Lower leg skin (tissue), 3 donors: ENCODE data around the gene LEFTY1.

Experiments used
- POLR2A ChIP-seq, 2 donors: fragments of 450-650 bp; IDR thresholded peaks; one replicate each; pipeline ENCODE4 v1.6.1; 2016 to 2017; ENCODE audit warnings: antibody characterized with exemption in 2 of 2, mild to moderate bottlenecking in 1 of 2, moderate library complexity in 1 of 2
- TF ChIP-seq, protein P1 (sequence below), 3 donors: fragments of 450-650 bp; IDR thresholded peaks; one replicate each; pipeline ENCODE4 v1.5.1; 2016; ENCODE audit warnings: antibody characterized with exemption in 3 of 3, mild to moderate bottlenecking in 3 of 3, moderate library complexity in 2 of 3

DNA sequence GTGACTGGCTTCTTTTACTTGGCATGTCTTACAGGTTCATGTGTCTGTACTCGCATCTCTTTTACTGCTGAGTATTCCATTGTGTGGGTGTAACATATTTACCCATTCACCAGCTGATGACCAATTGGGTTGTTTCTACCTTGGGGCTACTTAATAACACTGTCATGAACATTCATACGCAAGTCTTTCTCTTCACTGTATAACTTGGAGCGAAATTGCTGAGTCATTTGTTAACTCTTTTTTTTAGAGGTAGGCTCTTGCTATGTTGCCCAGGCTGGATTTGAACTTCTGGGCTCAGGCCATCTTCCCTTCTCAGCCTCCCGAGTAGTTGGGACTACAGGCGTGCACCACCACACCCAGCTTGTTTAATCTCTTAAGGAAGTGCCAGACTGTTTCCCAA lies 28.6 kb upstream of the LEFTY1 start:
- TF ChIP-seq, protein P1, sequence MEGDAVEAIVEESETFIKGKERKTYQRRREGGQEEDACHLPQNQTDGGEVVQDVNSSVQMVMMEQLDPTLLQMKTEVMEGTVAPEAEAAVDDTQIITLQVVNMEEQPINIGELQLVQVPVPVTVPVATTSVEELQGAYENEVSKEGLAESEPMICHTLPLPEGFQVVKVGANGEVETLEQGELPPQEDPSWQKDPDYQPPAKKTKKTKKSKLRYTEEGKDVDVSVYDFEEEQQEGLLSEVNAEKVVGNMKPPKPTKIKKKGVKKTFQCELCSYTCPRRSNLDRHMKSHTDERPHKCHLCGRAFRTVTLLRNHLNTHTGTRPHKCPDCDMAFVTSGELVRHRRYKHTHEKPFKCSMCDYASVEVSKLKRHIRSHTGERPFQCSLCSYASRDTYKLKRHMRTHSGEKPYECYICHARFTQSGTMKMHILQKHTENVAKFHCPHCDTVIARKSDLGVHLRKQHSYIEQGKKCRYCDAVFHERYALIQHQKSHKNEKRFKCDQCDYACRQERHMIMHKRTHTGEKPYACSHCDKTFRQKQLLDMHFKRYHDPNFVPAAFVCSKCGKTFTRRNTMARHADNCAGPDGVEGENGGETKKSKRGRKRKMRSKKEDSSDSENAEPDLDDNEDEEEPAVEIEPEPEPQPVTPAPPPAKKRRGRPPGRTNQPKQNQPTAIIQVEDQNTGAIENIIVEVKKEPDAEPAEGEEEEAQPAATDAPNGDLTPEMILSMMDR (IDR thresholded peaks at IDR 0.05), result no peak
- no peak for TF ChIP-seq POLR2A (IDR thresholded peaks at IDR 0.05)
